ENCODE data around the gene ARSJ. TPM values are rescaled to one million over a fixed set of nuclear protein-coding genes. Genes with fewer than 3 reads are reported as not detected.

ARSJ gene
- total RNA-seq, 4 donors from 2014 or later = 3.8 to 21.5 (median 7.8) TPM

- no peak for TF ChIP-seq CTCF (IDR thresholded peaks at IDR 0.05)
- DNase-seq (ENCODE audit: low spot score) (no peak), ATAC-seq (ENCODE audit: low FRiP score) (no peak)
Measured at GRCh38 chr4:113872426-113873260, 106.8 kb downstream of the ARSJ start.

GRCh38 chr4:113871080-113871479, 108.4 kb downstream of the ARSJ start:
- TF ChIP-seq CTCF (IDR thresholded peaks at IDR 0.05) = no peak
- no peak for DNase-seq (ENCODE audit: low spot score)
- no peak for ATAC-seq (ENCODE audit: low FRiP score)

- DNase-seq (ENCODE audit: low spot score) = no peak
- no peak for ATAC-seq (ENCODE audit: low FRiP score)
Measured at GRCh38 chr4:113869743-113870375, 109.6 kb downstream of the ARSJ start.

GRCh38 chr4:113866611-113867010, 112.8 kb downstream of the ARSJ start:
- no peak for TF ChIP-seq CTCF (IDR thresholded peaks at IDR 0.05)
- ATAC-seq (ENCODE audit: low FRiP score) (no peak), DNase-seq (ENCODE audit: low spot score) (no peak)

More at GRCh38 chr4:113869743-113870375, 109.6 kb downstream of the ARSJ start:
- TF ChIP-seq CTCF (IDR thresholded peaks at IDR 0.05) = no peak

GRCh38 chr4:113858924-113859323, 120.5 kb downstream of the ARSJ start:
- ATAC-seq (ENCODE audit: low FRiP score) (no peak), DNase-seq (ENCODE audit: low spot score) (no peak)
- no peak for TF ChIP-seq CTCF (IDR thresholded peaks at IDR 0.05)

GRCh38 chr4:113851816-113852215, 127.6 kb downstream of the ARSJ start:
- DNase-seq (ENCODE audit: low spot score) (no peak), ATAC-seq (ENCODE audit: low FRiP score) (no peak)
- no peak for TF ChIP-seq CTCF (IDR thresholded peaks at IDR 0.05)

Other genes with a start within 250 kb of the ARSJ start
- 10 to 100 TPM; 78.7 to 86.1 (median 83.2) TPM for gene CAMK2D, start 217.9 kb downstream of the ARSJ start, total RNA-seq

Data from omental fat pad (tissue), 4 donors.